ENCODE data around the gene MICAL1.

DNA sequence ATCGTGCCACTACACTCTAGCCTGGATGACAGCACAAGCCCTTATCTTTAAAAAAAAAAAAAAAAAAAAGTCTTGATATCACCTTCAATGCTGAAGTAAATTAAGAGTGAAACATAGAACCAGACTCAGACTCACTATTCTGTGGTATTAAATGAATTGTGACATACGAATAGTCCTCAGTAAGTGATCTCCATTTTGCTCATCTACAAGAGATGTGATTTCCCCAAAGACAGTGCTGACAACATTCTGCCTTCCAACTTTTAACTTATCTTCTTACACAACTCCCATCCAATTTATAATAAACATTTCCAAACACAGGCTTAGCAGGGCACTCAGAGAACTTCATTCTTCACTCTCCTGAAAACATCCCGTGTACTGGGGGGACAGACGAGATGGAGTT, 19.4 kb upstream of the MICAL1 start:
- no peak for TF ChIP-seq YY1 (IDR thresholded peaks at IDR 0.05; ENCODE audit: low read depth)
- no peak for TF ChIP-seq CREB1 (IDR thresholded peaks at IDR 0.05; ENCODE audit: low read depth)
- no peak for TF ChIP-seq EP300 (IDR thresholded peaks at IDR 0.05; ENCODE audit: borderline replicate concordance)
- TF ChIP-seq FOXM1 (IDR thresholded peaks at IDR 0.05; ENCODE audit: borderline replicate concordance, low read depth), result no peak
- TF ChIP-seq REST (IDR thresholded peaks at IDR 0.05; ENCODE audit: low read depth), result no peak
- no peak for TF ChIP-seq TAF1 (IDR thresholded peaks at IDR 0.05; ENCODE audit: low read depth)
- TF ChIP-seq, protein P1, sequence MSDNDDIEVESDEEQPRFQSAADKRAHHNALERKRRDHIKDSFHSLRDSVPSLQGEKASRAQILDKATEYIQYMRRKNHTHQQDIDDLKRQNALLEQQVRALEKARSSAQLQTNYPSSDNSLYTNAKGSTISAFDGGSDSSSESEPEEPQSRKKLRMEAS (IDR thresholded peaks at IDR 0.05), result no peak
- TF ChIP-seq RAD21 (IDR thresholded peaks at IDR 0.05; ENCODE audit: low read depth), result no peak
- no peak for TF ChIP-seq NFIC (IDR thresholded peaks at IDR 0.05)
- no peak for TF ChIP-seq CEBPB (IDR thresholded peaks at IDR 0.05)

Data from Ishikawa (cell line).